HepG2 (cell line): ENCODE measurements around the gene ZFPM1. TPM values are rescaled to one million over a fixed set of nuclear protein-coding genes. Genes with fewer than 3 reads are reported as not detected.

Experiments
- ATAC-seq: fragments of 200-7000 bp; cut with Tn5 transposase; 3 replicates; pipeline ENCODE4 v1.9.1; 2020; ENCODE audit warnings: mild to moderate bottlenecking, moderate library complexity
- BruUV-seq: library from RNA; stranded (reverse); fragments of 400-500 nt; replicated peaks from 2 replicates; lab custom pipeline; 2021; lab: Mats Ljungman, UMichigan
- CTCF ChIA-PET: fragments of 300-600 bp; formaldehyde crosslinking; extraction: SDS; loops from one replicate; lab custom pipeline; 2021; ENCODE audit warnings: low total read pairs, inconsistent platforms, low intra/inter-chr PET ratio; lab: Yijun Ruan, JAX
- POLR2A ChIA-PET: fragments of 350-600 bp; sonication (Branson Sonifier 250); formaldehyde crosslinking; loops from one replicate; lab custom pipeline; 2020; ENCODE audit warnings: antibody characterized with exemption, inconsistent platforms; lab: Yijun Ruan, JAX
- DNase-seq: peaks from one replicate; pipeline ENCODE4 v3.0.0-alpha.2; 2015; ENCODE audit warnings: low spot score
- FAIRE-seq: peaks from 3 replicates; lab custom pipeline; 2011; peaks lifted over from hg19 to GRCh38; lab: Jason Lieb, UNC
- H2AFZ ChIP-seq: one replicate; pipeline ENCODE4 v1.6.1; 2011; ENCODE audit warnings: low read length, inconsistent platforms
- H3K27ac ChIP-seq: fragments of 300-600 bp; 3 replicates; pipeline ENCODE4 v1.8.0; 2011; ENCODE audit warnings: mixed run types, mild to moderate bottlenecking, mixed read lengths, low read length, inconsistent platforms; ENCODE audit not compliant: insufficient read depth; ENCODE audit errors: extremely low read length
- H3K27me3 ChIP-seq, 2 experiments: fragments of 200-600 bp in 1 of 2; 2 replicates in 1 of 2; 3 replicates in 1 of 2; pipeline versions ENCODE4 v1.6.0 to v1.8.0; 2011; ENCODE audit warnings: low read length in 2 of 2, mild to moderate bottlenecking in 2 of 2, moderate library complexity in 2 of 2, inconsistent platforms in 1 of 2; ENCODE audit not compliant: insufficient read depth in 2 of 2, control insufficient read depth in 1 of 2
- H3K36me3 ChIP-seq, 2 experiments: fragments of 200-600 bp in 1 of 2; replicated peaks in 1 of 2; 2 replicates in 1 of 2; 3 replicates in 1 of 2; pipeline versions ENCODE4 v1.5.1 to v1.8.0; 2011; ENCODE audit warnings: low read length in 2 of 2, inconsistent platforms in 1 of 2; ENCODE audit not compliant: insufficient read depth in 2 of 2, control insufficient read depth in 1 of 2
- H3K4me1 ChIP-seq: 2 replicates; pipeline ENCODE4 v1.5.1; 2012; ENCODE audit warnings: low read length, inconsistent platforms; ENCODE audit not compliant: insufficient read depth
- H3K4me2 ChIP-seq: 2 replicates; pipeline ENCODE4 v1.6.0; 2011; ENCODE audit warnings: low read depth, low read length, inconsistent platforms
- H3K4me3 ChIP-seq, 3 experiments: fragments of 200-600 bp in 1 of 3; sonication (generic), shearing (Covaris generic) in 1 of 3; replicated peaks in 1 of 3; 2 replicates each; pipeline ENCODE4 v1.5.1; 2011 to 2016; ENCODE audit warnings: low read length in 3 of 3, inconsistent platforms in 2 of 3, low read depth in 2 of 3, mild to moderate bottlenecking in 2 of 3, control low read depth in 1 of 3, mixed read lengths in 1 of 3; ENCODE audit not compliant: insufficient read depth in 1 of 3
- H3K79me2 ChIP-seq: one replicate; pipeline ENCODE4 v1.6.1; 2011; ENCODE audit warnings: low read length, inconsistent platforms; ENCODE audit not compliant: insufficient read depth
- H3K9ac ChIP-seq: 2 replicates; pipeline ENCODE4 v1.6.0; 2011; ENCODE audit warnings: mild to moderate bottlenecking, low read depth, low read length, inconsistent platforms; ENCODE audit not compliant: insufficient read depth
- H3K9me3 ChIP-seq: 2 replicates; pipeline ENCODE4 v1.5.1; 2012; ENCODE audit warnings: mild to moderate bottlenecking, low read length
- H4K20me1 ChIP-seq: 2 replicates; pipeline ENCODE4 v1.6.0; 2011; ENCODE audit warnings: inconsistent platforms, mild to moderate bottlenecking, low read length, moderate library complexity; ENCODE audit not compliant: insufficient read depth
- ARNTL ChIP-seq: sonication (generic); formaldehyde crosslinking; IDR thresholded peaks from 2 replicates; pipeline ENCODE4 v1.4.0; 2020; ENCODE audit warnings: mild to moderate bottlenecking, missing genetic modification reagents
- CBX5 ChIP-seq: sonication (generic); formaldehyde crosslinking; IDR thresholded peaks from 2 replicates; pipeline ENCODE4 v1.4.0; 2020; ENCODE audit warnings: missing genetic modification reagents, borderline replicate concordance
- MATR3 ChIP-seq: sonication (generic); formaldehyde crosslinking; IDR thresholded peaks from 2 replicates; pipeline ENCODE4 v1.4.0; 2020; ENCODE audit warnings: missing genetic modification reagents
- PCBP1 ChIP-seq: fragments of 200-400 bp; formaldehyde crosslinking; IDR thresholded peaks from 2 replicates; pipeline ENCODE4 v1.6.1; 2017; ENCODE audit warnings: mild to moderate bottlenecking, low read depth, low read length, borderline replicate concordance
- ZFAT ChIP-seq: sonication (generic); formaldehyde crosslinking; conservative IDR thresholded peaks from 2 replicates; pipeline ENCODE4 v1.8.1; 2023; ENCODE audit warnings: missing genetic modification reagents, inconsistent platforms
- ZFP41 ChIP-seq: sonication (generic); formaldehyde crosslinking; IDR thresholded peaks from 2 replicates; pipeline ENCODE4 v1.4.0; 2020; ENCODE audit warnings: mild to moderate bottlenecking, missing genetic modification reagents, borderline replicate concordance
- ZNF432 ChIP-seq: sonication (generic); formaldehyde crosslinking; IDR thresholded peaks from 2 replicates; pipeline ENCODE4 v1.5.0; 2020; ENCODE audit warnings: missing genetic modification reagents, mild to moderate bottlenecking, borderline replicate concordance
- WGBS: methylation state at CpG from one replicate; pipeline ENCODE4 v1.1.6; 2017; ENCODE audit warnings: low lambda C conversion rate; 5-methylcytosine and 5-hydroxymethylcytosine counted together
- in situ Hi-C: cut with HindIII; loops from 2 replicates; pipeline ENCODE4 v1.10.0; 2017; ENCODE audit warnings: low pct_unique_long_range_greater_than_20kb; ENCODE audit not compliant: extremely low pct_ligation_motif_present
- intact Hi-C: fragments of 100-400 bp; cut with micrococcal nuclease; formaldehyde crosslinking; loops from one replicate; pipeline ENCODE4 v1.10.0; 2022; ENCODE audit not compliant: unreplicated experiment
- polyA plus RNA-seq, 8 experiments: library from polyadenylated mRNA; depleted of rRNA in 3 of 8; stranded (reverse) in 7 of 8; unstranded in 1 of 8; fragments of >200 nt; fragmentation: Illumina TruSeq in 4 of 8; extraction: Trizol in 4 of 8; gene quantifications; 2 replicates each; pipeline versions ENCODE4 v1.2.1 to v1.2.3, GENCODE V29; 2011 to 2016; ENCODE audit warnings: low read depth in 4 of 8, missing spikeins in 1 of 8, mixed read lengths in 1 of 8; ENCODE audit not compliant: insufficient read depth in 1 of 8
- total RNA-seq, 5 experiments: library from RNA; depleted of rRNA; stranded (reverse); fragments of >200 nt; fragmentation: Illumina TruSeq; extraction: Trizol; gene quantifications; 2 replicates each; pipeline ENCODE4 v1.2.3, GENCODE V29; 2016; ENCODE audit warnings: low read depth in 1 of 5

ZFPM1 gene
- total and polyA plus RNA-seq, 2 of the 13 experiments (the other 11 are each of a cell fraction or from before 2014, with no cell fraction given): 1.3 to 3.8 TPM

GRCh38 chr16:88556294-88556988 is 103.4 kb downstream of the ZFPM1 start:
- Histone ChIP-seq H3K4me1 (peaks cover 15% of the 10 kb centered on the region), H3K9ac (no peak overlapping the region), H3K36me3 (no peaks in the 10 kb centered on the region), H3K9me3 (no peaks in the 10 kb centered on the region), H2AFZ (no peak overlapping the region), H3K27me3 (peaks cover 26 to 64% of the 10 kb centered on the region in 2 experiments; a peak in 4 of 5 replicates), H3K79me2 (no peaks in the 10 kb centered on the region), H3K27ac (no peak overlapping the region), H4K20me1 (peaks cover 2% of the 10 kb centered on the region; the same call in 1 of the 2 replicates), H3K4me3 (no peak overlapping the region), H3K4me2 (no peak overlapping the region)
- POLR2A ChIA-PET: no interaction called here
- in situ Hi-C loops (no loop called here), intact Hi-C loops (no loop called here)
- CTCF ChIA-PET: no interaction called here
- TF ChIP-seq ZFP41 (CRISPR knock-in tag) (no peak), CBX5 (CRISPR knock-in tag) (no peak), MATR3 (CRISPR knock-in tag) (no peak), ZFAT (CRISPR knock-in tag) (no peak), ZNF432 (CRISPR knock-in tag) (no peak), PCBP1 (no peak), ARNTL (CRISPR knock-in tag) (no peak)
- ATAC-seq (no peak), FAIRE-seq (no peak), DNase-seq (no peak)
- 54% methylated on average over 15 of the region's 15 CpGs for WGBS
- BruUV-seq: no TSS peak
